GM18517 (cell line): ENCODE measurements around the gene OSCAR.
"Not testable (repeated sequence)": the region's sequence is repeated elsewhere in the genome, so short reads cannot be mapped to it uniquely, and the experiment has no call there.

Experiments
- ATAC-seq: cut with Tn5 transposase; IDR thresholded peaks from one replicate; pipeline ENCODE4 v1.9.1; 2021; ENCODE audit warnings: mild to moderate bottlenecking, moderate library complexity; ENCODE audit not compliant: unreplicated experiment

The OSCAR gene

GRCh38 chr19:54127688-54128440 is 27.3 kb upstream of the OSCAR start:
- ATAC-seq, result no peak

- no peak for ATAC-seq
Observed at GRCh38 chr19:54125713-54126112, 25.1 kb upstream of the OSCAR start.

- ATAC-seq, result no peak
Observed at GRCh38 chr19:54124393-54124792, 23.8 kb upstream of the OSCAR start.

GRCh38 chr19:54123682-54124081 is 23.1 kb upstream of the OSCAR start:
- ATAC-seq, result no peak

GRCh38 chr19:54121259-54121658 is 20.7 kb upstream of the OSCAR start:
- ATAC-seq, result no peak

- peak; percentile 81 for ATAC-seq
Observed at GRCh38 chr19:54115109-54116063, 14.8 kb upstream of the OSCAR start, which contains the start of the genes PRPF31 and TFPT. TSS of gene PRPF31 (plus strand) at chr19:54115754. CDS start at chr19:54118279, 2,525 bp downstream. TSS of gene TFPT (minus strand) at chr19:54115657. CDS start at chr19:54115269, 388 bp downstream.

GRCh38 chr19:54114340-54115108 is 13.9 kb upstream of the OSCAR start:
- ATAC-seq, result no peak

- ATAC-seq, result no peak
Observed at GRCh38 chr19:54109651-54110050, 9.0 kb upstream of the OSCAR start.

- no peak for ATAC-seq
Observed at GRCh38 chr19:54108496-54108895, 7.9 kb upstream of the OSCAR start.

GRCh38 chr19:54107876-54108490 is 7.4 kb upstream of the OSCAR start:
- ATAC-seq, result no peak

GRCh38 chr19:54106716-54107115 is 6.1 kb upstream of the OSCAR start:
- no peak for ATAC-seq

- ATAC-seq, result no peak
Observed at GRCh38 chr19:54105796-54106195, 5.2 kb upstream of the OSCAR start.

- no peak for ATAC-seq
Observed at GRCh38 chr19:54104998-54105715, 4.6 kb upstream of the OSCAR start.

- peak; percentile 97 for ATAC-seq
Observed at GRCh38 chr19:54102421-54103169, 2.0 kb upstream of the OSCAR start, which contains the start of gene NDUFA3. TSS of gene NDUFA3 (plus strand) at chr19:54102855. CDS start at chr19:54102879, 24 bp downstream.

- not testable (repeated sequence) for ATAC-seq
Observed at GRCh38 chr19:54099903-54100255, 724 bp downstream of the OSCAR start.

GRCh38 chr19:54099190-54099902 is 1.3 kb downstream of the OSCAR start:
- ATAC-seq, result no peak

- ATAC-seq, result no peak
Observed at GRCh38 chr19:54096617-54097106, 3.9 kb downstream of the OSCAR start.
